BE2C (cell line): Measurements from ENCODE around the gene SIX2.

ENCODE experiments used
- DNase-seq: peaks from one replicate; pipeline ENCODE4 v3.0.0-alpha.2; 2020
- H3K27me3 ChIP-seq: fragments of 250-450 bp; sonication (Bioruptor Pico); 2 replicates; pipeline ENCODE4 v1.5.1; 2020; ENCODE audit warnings: mild to moderate bottlenecking
- H3K36me3 ChIP-seq: fragments of 250-450 bp; sonication (Bioruptor Pico); 2 replicates; pipeline ENCODE4 v1.5.1; 2020; ENCODE audit warnings: mild to moderate bottlenecking
- H3K4me1 ChIP-seq: fragments of 250-450 bp; sonication (Bioruptor Pico); 2 replicates; pipeline ENCODE4 v1.5.1; 2020
- H3K4me3 ChIP-seq: 2 replicates; pipeline ENCODE4 v1.5.1; 2011; ENCODE audit warnings: low read depth, low read length
- H3K9me3 ChIP-seq: fragments of 250-450 bp; sonication (Bioruptor Pico); 2 replicates; pipeline ENCODE4 v1.5.1; 2020
- TF ChIP-seq, protein P1 (sequence below): IDR thresholded peaks from 2 replicates; pipeline ENCODE4 v1.5.1; 2012; ENCODE audit warnings: mild to moderate bottlenecking, low read depth, low read length

Gene SIX2

DNA sequence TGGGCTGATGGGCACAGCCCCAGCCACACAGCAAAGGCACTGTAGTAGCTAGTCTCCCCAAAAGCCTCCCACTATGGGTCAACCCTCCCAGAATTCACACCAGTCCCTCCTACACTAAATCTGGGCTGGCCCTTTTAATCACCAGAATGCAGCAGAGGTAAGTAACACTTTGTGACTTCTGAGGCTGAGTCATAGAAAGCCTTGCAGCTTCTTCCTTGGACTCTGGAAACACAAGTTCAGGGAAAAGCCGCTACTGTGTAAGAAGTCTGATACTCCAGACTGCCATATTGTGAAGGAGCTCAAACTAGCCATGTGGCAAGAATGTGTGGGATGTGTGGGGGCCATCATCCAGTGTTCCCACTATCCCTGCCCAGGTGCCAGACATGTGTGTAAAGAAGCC lies 19.0 kb upstream of the SIX2 start:
- no peak overlapping the region for H3K4me3 ChIP-seq
- H3K9me3 ChIP-seq = no peaks in the 10 kb centered on the region
- H3K27me3 ChIP-seq = no peaks in the 10 kb centered on the region
- TF ChIP-seq, protein P1, sequence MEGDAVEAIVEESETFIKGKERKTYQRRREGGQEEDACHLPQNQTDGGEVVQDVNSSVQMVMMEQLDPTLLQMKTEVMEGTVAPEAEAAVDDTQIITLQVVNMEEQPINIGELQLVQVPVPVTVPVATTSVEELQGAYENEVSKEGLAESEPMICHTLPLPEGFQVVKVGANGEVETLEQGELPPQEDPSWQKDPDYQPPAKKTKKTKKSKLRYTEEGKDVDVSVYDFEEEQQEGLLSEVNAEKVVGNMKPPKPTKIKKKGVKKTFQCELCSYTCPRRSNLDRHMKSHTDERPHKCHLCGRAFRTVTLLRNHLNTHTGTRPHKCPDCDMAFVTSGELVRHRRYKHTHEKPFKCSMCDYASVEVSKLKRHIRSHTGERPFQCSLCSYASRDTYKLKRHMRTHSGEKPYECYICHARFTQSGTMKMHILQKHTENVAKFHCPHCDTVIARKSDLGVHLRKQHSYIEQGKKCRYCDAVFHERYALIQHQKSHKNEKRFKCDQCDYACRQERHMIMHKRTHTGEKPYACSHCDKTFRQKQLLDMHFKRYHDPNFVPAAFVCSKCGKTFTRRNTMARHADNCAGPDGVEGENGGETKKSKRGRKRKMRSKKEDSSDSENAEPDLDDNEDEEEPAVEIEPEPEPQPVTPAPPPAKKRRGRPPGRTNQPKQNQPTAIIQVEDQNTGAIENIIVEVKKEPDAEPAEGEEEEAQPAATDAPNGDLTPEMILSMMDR = no peak
- no peaks in the 10 kb centered on the region for H3K4me1 ChIP-seq
- DNase-seq = no peak
- no peaks in the 10 kb centered on the region for H3K36me3 ChIP-seq

- TF ChIP-seq, protein P1 = no peak
- no peaks in the 10 kb centered on the region for H3K27me3 ChIP-seq
- no peak for DNase-seq
- H3K36me3 ChIP-seq = no peaks in the 10 kb centered on the region
- no peak overlapping the region for H3K4me3 ChIP-seq
- H3K9me3 ChIP-seq = no peaks in the 10 kb centered on the region
- H3K4me1 ChIP-seq = no peaks in the 10 kb centered on the region
These were observed 17.7 kb upstream of the SIX2 start for GRCh38 chr2:45026924-45027450.

DNA sequence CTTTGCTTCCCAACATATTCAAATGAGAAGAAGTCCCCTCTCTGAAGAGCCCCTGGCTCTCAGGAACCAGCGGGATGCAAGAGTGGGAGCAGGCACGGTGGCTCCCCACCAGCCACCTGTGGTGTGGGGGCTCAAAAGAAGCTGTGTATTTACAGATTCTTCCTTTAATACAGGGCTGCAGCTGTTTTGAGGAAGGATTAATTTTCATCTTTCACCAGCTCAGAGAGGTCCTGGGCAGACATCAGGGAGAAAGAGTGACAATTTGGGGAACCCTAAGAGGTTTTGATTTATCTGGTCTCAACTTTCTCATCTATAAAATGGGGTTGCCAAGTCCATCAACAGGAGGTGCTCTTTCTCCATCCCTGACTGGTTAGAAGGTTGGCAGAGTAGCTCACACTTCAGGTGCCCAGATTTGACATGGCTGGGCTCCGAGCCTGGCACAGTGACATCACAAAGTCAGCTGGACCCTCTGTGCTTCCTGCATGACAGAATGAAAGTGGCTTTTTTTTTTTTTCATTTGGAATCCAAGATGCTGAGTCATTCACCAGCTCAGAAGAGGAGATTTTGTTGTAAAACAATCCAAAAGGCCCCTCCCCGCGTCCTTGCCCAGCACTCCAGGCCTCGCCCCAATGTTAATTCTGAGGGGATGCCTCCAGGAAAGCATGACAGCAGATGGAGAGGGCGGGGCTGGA lies 15.5 kb upstream of the SIX2 start:
- no peaks in the 10 kb centered on the region for H3K4me1 ChIP-seq
- DNase-seq = no peak
- no peak overlapping the region for H3K4me3 ChIP-seq
- TF ChIP-seq, protein P1 = no peak
- no peaks in the 10 kb centered on the region for H3K36me3 ChIP-seq
- H3K9me3 ChIP-seq = no peaks in the 10 kb centered on the region
- H3K27me3 ChIP-seq = no peaks in the 10 kb centered on the region

GRCh38 chr2:45024097-45024496 lies 14.8 kb upstream of the SIX2 start:
- no peaks in the 10 kb centered on the region for H3K4me1 ChIP-seq
- H3K9me3 ChIP-seq = no peaks in the 10 kb centered on the region
- no peak for DNase-seq
- no peaks in the 10 kb centered on the region for H3K36me3 ChIP-seq
- H3K4me3 ChIP-seq = no peak overlapping the region
- H3K27me3 ChIP-seq = no peaks in the 10 kb centered on the region
- TF ChIP-seq, protein P1 = no peak

- TF ChIP-seq, protein P1 = no peak
- no peak overlapping the region for H3K4me3 ChIP-seq
- no peaks in the 10 kb centered on the region for H3K27me3 ChIP-seq
- no peaks in the 10 kb centered on the region for H3K36me3 ChIP-seq
- no peaks in the 10 kb centered on the region for H3K9me3 ChIP-seq
- H3K4me1 ChIP-seq = no peaks in the 10 kb centered on the region
- DNase-seq = no peak
These were observed 11.2 kb upstream of the SIX2 start for GRCh38 chr2:45020439-45020838.

- DNase-seq = no peak
- no peaks in the 10 kb centered on the region for H3K9me3 ChIP-seq
- H3K27me3 ChIP-seq = no peaks in the 10 kb centered on the region
- no peaks in the 10 kb centered on the region; the same call in 1 of the 2 replicates for H3K4me1 ChIP-seq
- H3K36me3 ChIP-seq = no peaks in the 10 kb centered on the region
- TF ChIP-seq, protein P1 = no peak
- no peak overlapping the region for H3K4me3 ChIP-seq
These were observed 8.8 kb upstream of the SIX2 start for GRCh38 chr2:45018023-45018422.
